PC-9 (cell line): ENCODE measurements around the gene ADGRG2. TPM values are rescaled to one million over a fixed set of nuclear protein-coding genes. Genes with fewer than 3 reads are reported as not detected.

ENCODE experiments used
- Bru-seq: library from RNA; stranded (reverse); fragments of 400-500 nt; gene quantifications from one replicate; lab custom pipeline; 2021; lab: Mats Ljungman, UMichigan
- BruChase-seq, 2 experiments: library from RNA; stranded (reverse); fragments of 400-500 nt; gene quantifications; one replicate each; lab custom pipeline; 2021; lab: Mats Ljungman, UMichigan
- BruUV-seq: library from RNA; stranded (reverse); fragments of 400-500 nt; replicated peaks from 2 replicates; lab custom pipeline; 2021; lab: Mats Ljungman, UMichigan
- CTCF ChIA-PET: fragments of 300-600 bp; sonication (Branson Sonifier 250); formaldehyde crosslinking; loops from one replicate; lab custom pipeline; 2022; ENCODE audit warnings: antibody characterized with exemption; lab: Charles Lee
- POLR2A ChIA-PET: fragments of 300-600 bp; sonication (Branson Sonifier 250); formaldehyde crosslinking; loops from one replicate; lab custom pipeline; 2022; ENCODE audit warnings: antibody characterized with exemption; ENCODE audit not compliant: unreplicated experiment; lab: Charles Lee
- DNase-seq, 2 experiments: peaks; one replicate each; pipeline versions ENCODE4 v3.0.0 to v3.0.0-alpha.2; 2015 to 2022; ENCODE audit warnings: mixed read lengths in 1 of 2
- H2AFZ ChIP-seq: fragments of 200-600 bp; sonication (generic); 2 replicates; pipeline ENCODE4 v1.8.1; 2017; ENCODE audit warnings: antibody characterized with exemption
- H3F3A ChIP-seq: fragments of 200-600 bp; sonication (generic); 2 replicates; pipeline ENCODE4 v1.8.1; 2017; ENCODE audit warnings: antibody characterized with exemption, mild to moderate bottlenecking, low read depth; ENCODE audit not compliant: insufficient read depth
- H3K27ac ChIP-seq: fragments of 200-600 bp; sonication (generic); 2 replicates; pipeline ENCODE4 v1.6.1; 2016; ENCODE audit warnings: mixed run types
- H3K27me3 ChIP-seq: fragments of 200-600 bp; sonication (generic); 2 replicates; pipeline ENCODE4 v1.6.1; 2016; ENCODE audit warnings: low read depth, mixed run types; ENCODE audit not compliant: insufficient read depth
- H3K36me3 ChIP-seq: fragments of 200-600 bp; sonication (generic); 2 replicates; pipeline ENCODE4 v1.6.1; 2016; ENCODE audit warnings: low read depth, mixed run types
- H3K4me1 ChIP-seq: fragments of 200-600 bp; sonication (generic); replicated peaks from 2 replicates; pipeline ENCODE4 v1.6.1; 2016; ENCODE audit warnings: mixed run types; ENCODE audit not compliant: insufficient read depth
- H3K4me2 ChIP-seq: fragments of 200-600 bp; sonication (generic); 2 replicates; pipeline ENCODE4 v1.6.1; 2017; ENCODE audit warnings: mixed run types
- H3K4me3 ChIP-seq: fragments of 200-600 bp; sonication (generic); 2 replicates; pipeline ENCODE4 v1.6.1; 2016; ENCODE audit warnings: mixed run types
- H3K79me2 ChIP-seq: fragments of 200-600 bp; sonication (generic); 2 replicates; pipeline ENCODE4 v1.6.1; 2017; ENCODE audit warnings: low read depth, mixed run types
- H3K9me2 ChIP-seq: fragments of 200-600 bp; sonication (generic); 2 replicates; pipeline ENCODE4 v1.8.1; 2017; ENCODE audit warnings: mild to moderate bottlenecking; ENCODE audit not compliant: insufficient read depth
- H3K9me3 ChIP-seq: fragments of 200-600 bp; sonication (generic); 2 replicates; pipeline ENCODE4 v1.8.1; 2016; ENCODE audit warnings: low read depth; ENCODE audit not compliant: insufficient read depth
- H4K20me1 ChIP-seq: fragments of 200-600 bp; sonication (generic); 2 replicates; pipeline ENCODE4 v1.8.1; 2017; ENCODE audit not compliant: insufficient read depth
- EZH2 ChIP-seq: fragments of 200-600 bp; sonication (generic); IDR thresholded peaks from 2 replicates; pipeline ENCODE4 v1.8.0; 2017; ENCODE audit warnings: antibody characterized with exemption, low read depth
- intact Hi-C: fragments of 100-400 bp; cut with micrococcal nuclease; formaldehyde crosslinking; loops from one replicate; pipeline ENCODE4 v1.10.0; 2022; ENCODE audit not compliant: unreplicated experiment
- long read RNA-seq: library from polyadenylated mRNA; stranded (forward); transcript quantifications from one replicate; pipeline ENCODE4 v2.0.0, GENCODE V29; 2022
- total RNA-seq: library from RNA; stranded (reverse); gene quantifications from 2 replicates; pipeline ENCODE4 v1.2.3, GENCODE V29; 2021
- TF ChIP-seq, protein P1 (sequence below): fragments of 200-600 bp; sonication (generic); conservative IDR thresholded peaks from 2 replicates; pipeline ENCODE4 v1.6.1; 2017; ENCODE audit warnings: mixed run types, antibody characterized with exemption, mild to moderate bottlenecking, moderate library complexity

Gene ADGRG2, protein sequence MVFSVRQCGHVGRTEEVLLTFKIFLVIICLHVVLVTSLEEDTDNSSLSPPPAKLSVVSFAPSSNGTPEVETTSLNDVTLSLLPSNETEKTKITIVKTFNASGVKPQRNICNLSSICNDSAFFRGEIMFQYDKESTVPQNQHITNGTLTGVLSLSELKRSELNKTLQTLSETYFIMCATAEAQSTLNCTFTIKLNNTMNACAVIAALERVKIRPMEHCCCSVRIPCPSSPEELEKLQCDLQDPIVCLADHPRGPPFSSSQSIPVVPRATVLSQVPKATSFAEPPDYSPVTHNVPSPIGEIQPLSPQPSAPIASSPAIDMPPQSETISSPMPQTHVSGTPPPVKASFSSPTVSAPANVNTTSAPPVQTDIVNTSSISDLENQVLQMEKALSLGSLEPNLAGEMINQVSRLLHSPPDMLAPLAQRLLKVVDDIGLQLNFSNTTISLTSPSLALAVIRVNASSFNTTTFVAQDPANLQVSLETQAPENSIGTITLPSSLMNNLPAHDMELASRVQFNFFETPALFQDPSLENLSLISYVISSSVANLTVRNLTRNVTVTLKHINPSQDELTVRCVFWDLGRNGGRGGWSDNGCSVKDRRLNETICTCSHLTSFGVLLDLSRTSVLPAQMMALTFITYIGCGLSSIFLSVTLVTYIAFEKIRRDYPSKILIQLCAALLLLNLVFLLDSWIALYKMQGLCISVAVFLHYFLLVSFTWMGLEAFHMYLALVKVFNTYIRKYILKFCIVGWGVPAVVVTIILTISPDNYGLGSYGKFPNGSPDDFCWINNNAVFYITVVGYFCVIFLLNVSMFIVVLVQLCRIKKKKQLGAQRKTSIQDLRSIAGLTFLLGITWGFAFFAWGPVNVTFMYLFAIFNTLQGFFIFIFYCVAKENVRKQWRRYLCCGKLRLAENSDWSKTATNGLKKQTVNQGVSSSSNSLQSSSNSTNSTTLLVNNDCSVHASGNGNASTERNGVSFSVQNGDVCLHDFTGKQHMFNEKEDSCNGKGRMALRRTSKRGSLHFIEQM
- total RNA-seq = 0.20 and 0.22 TPM in 2 replicates
- Bru-seq, nascent RNA = percentile 6 among the genes with signal in this experiment
- percentile 9 among the genes with signal in this experiment for BruChase-seq, experiment 1, labeled RNA remaining after a 2-hour chase
- BruChase-seq, experiment 2, labeled RNA remaining after a 6-hour chase = percentile 13 among the genes with signal in this experiment
- long read RNA-seq, partial matches to known transcripts = 1 of 11 reads
- long read RNA-seq, other reads (novel, unspliced or antisense) = 10 of 11 reads

DNA sequence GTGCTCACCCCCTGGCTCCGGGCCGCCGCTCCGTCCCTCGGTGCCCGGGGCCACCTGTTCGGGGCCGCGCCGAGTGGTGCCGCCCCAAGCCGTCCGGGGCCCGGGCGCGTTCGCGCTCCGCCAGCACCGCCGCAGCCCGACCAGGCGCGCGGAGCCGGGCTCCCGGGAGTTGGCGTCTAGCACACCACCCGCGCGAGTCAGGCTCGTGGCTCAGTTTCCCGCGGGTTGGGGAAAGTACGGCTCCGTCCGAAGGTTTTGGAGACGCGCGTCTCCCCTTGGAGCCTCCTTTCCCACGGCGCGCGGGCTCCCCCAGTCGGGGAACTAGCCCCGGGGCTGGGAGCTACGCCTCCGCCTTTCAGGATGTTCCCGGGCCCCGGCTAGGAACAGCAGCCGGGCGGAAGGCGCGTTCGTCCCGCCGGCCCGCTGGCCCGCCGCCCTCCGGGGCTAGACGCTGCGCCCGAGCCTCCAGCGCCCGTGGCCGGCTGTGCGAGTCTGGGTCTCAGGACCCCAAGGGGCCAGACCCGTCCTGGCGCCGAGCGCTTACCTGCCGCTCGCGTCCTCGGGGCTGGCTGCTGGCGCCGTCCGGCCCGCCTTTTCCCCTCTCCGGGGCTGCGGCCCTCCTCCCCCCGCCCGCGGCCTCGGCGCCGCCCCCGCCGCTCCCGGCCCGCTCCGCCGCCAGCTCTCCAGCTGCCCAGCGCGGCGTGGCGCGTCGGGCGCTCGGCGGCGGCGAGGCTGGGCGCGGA lies at the start of gene ADGRG2:
Gene ADGRG2, minus strand, starts transcription at position 571 of the 743 bp plus-strand sequence. CDS start 53,634 bp downstream, outside the sequence.
- CTCF ChIA-PET = interaction anchor here (0.7 kb wide), 1 partner anchor 22 kb away, joined by 4 read pairs; no protein-coding TSS in a partner anchor
- DNase-seq = peak in 1 of 2 experiments; percentile 31
- BruUV-seq = no TSS peak

DNA sequence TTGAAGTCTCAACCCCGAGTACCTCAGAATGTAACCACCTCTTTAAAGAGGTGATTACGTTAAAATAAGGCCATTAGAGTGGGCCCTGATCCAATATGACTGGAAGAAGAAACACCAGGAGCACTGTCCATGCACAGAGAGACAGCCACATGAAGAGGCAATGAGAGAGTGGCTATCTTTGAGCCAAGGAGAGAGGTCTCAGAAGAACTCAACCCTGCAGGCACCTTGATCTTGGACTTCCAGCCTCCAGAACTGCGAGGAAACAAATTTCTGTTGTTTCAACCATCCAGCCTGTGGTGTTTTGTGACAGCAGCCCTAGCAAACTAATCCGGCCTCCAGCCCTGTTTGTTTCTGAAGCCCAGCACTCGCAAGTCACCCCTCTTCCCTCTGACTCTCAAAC lies 46.3 kb upstream of the ADGRG2 start:
- H2AFZ ChIP-seq = no peak overlapping the region
- TF ChIP-seq, protein P1, sequence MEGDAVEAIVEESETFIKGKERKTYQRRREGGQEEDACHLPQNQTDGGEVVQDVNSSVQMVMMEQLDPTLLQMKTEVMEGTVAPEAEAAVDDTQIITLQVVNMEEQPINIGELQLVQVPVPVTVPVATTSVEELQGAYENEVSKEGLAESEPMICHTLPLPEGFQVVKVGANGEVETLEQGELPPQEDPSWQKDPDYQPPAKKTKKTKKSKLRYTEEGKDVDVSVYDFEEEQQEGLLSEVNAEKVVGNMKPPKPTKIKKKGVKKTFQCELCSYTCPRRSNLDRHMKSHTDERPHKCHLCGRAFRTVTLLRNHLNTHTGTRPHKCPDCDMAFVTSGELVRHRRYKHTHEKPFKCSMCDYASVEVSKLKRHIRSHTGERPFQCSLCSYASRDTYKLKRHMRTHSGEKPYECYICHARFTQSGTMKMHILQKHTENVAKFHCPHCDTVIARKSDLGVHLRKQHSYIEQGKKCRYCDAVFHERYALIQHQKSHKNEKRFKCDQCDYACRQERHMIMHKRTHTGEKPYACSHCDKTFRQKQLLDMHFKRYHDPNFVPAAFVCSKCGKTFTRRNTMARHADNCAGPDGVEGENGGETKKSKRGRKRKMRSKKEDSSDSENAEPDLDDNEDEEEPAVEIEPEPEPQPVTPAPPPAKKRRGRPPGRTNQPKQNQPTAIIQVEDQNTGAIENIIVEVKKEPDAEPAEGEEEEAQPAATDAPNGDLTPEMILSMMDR = no peak
- no peak for TF ChIP-seq EZH2
- H3K36me3 ChIP-seq = no peaks in the 10 kb centered on the region
- H3F3A ChIP-seq = no peaks in the 10 kb centered on the region
- no peak overlapping the region for H3K27ac ChIP-seq
- POLR2A ChIA-PET = no interaction called here
- H3K4me1 ChIP-seq = no peaks in the 10 kb centered on the region
- no peaks in the 10 kb centered on the region for H4K20me1 ChIP-seq
- peaks cover 31% of the 10 kb centered on the region for H3K27me3 ChIP-seq
- intact Hi-C loops = no loop called here
- CTCF ChIA-PET = no interaction called here
- no TSS peak for BruUV-seq
- H3K79me2 ChIP-seq = no peaks in the 10 kb centered on the region
- no peak overlapping the region for H3K4me3 ChIP-seq
- H3K9me2 ChIP-seq = no peaks in the 10 kb centered on the region
- no peak overlapping the region for H3K4me2 ChIP-seq
- H3K9me3 ChIP-seq = no peaks in the 10 kb centered on the region
- DNase-seq = no peak

More for the DNA sequence above, at the start of gene ADGRG2:
- Histone ChIP-seq H3K4me1 (no peaks in the 10 kb centered on the region), H3K27ac (no peak within 1 kb of the TSS), H3K4me2 (no peak within 1 kb of the TSS), H3K4me3 (no peak within 1 kb of the TSS), H3F3A (no peaks in the 10 kb centered on the region), H3K9me3 (no peaks in the 10 kb centered on the region), H3K27me3 (0 out of 2 replicates have a peak, but pooled peaks cover 10% of the 10 kb centered on the region), H3K9me2 (no peaks in the 10 kb centered on the region), H3K36me3 (no peaks in the 10 kb centered on the region), H4K20me1 (no peaks in the 10 kb centered on the region), H2AFZ (no peak within 1 kb of the TSS), H3K79me2 (no peaks in the 10 kb centered on the region)
- POLR2A ChIA-PET = no interaction called here
- TF ChIP-seq, protein P1 = no peak
- no peak for TF ChIP-seq EZH2
- intact Hi-C loops = loop anchor here (5.0 kb wide), 1 partner anchor 210 kb away; no protein-coding TSS in a partner anchor
